Raji (cell line): Measurements from ENCODE around the gene PRMT5.
A peak's percentile ranks its signal among the peaks of the same experiment; 100 is the strongest.

Experiments used
- POLR2A ChIP-seq: IDR thresholded peaks from 2 replicates; pipeline ENCODE4 v1.6.1; 2011; ENCODE audit warnings: low read depth, low read length, control low read depth; ENCODE audit not compliant: insufficient read depth

PRMT5 gene

DNA sequence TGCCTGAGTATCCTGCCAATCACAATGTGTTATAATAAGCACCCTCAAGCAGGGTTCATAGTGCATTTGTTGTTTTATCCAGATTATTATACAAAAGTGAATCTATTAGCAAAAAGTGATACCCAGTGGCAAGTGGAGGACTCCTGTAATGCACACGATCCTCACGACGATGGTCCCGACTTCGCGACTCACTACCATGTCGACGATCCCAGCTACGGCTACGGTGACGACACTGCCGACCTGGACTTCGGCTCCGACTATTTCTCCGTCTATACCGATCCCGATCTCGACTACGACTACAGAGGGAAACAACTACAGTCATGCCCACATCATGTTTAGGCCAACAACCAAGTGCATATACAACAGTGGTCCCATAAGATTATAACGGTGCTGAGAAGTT lies 23.1 kb downstream of the PRMT5 start:
- TF ChIP-seq POLR2A = no peak

DNA sequence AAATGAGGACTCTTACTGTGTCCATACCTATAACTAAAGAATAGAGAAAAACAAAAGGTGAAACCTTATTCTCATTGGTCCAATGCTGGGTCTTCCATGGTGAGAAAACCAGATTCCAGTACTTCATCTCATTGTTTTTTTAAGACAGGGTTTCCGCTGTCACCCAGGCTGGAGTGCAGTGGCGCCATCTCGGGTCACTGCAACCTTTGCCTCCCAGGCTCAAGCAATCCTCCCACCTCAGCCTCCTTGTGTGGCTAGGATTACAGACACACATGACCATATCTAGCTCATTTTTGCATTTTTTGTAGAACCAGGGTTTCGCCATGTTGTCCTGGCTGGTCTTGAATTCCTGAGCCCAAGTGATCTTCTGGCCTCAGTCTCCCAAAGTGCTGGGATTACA lies 23.5 kb downstream of the PRMT5 start:
- TF ChIP-seq POLR2A = no peak

DNA sequence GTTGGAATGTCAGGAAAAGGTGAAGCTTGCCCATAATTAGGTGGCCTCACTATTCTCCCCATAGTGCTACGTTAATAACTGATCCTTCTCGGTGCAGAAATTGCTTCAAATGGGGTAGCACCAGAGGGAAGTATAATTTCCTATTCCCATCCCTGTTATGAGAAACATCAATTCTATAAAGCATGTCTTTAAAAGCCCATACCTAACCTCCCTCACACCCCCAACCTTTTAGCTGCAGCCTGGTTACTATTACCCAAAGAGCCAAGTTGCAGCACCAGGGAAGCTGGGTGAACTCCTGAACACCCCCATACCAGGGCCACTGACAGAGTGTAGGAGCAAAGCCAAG lies 25.5 kb downstream of the PRMT5 start:
- no peak for TF ChIP-seq POLR2A

DNA sequence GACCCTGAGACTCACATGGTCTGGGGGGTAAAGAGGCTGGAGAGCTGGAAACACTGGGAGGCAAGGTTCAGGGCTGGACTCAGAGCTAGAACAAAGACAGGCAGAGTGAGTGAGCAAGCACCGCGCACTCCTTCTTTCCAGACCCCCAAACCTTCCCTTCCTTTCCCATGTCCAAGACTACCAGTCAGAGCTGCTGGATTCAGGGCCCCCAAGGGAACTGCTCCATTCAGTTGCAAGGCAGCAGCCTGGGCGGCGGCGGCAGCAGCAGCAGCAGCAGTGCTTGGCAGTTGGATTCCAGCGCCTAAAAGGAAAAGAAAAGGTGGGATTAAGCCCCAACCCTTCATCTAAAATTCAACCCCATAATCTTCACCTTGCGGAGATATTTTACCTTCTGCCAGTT lies 27.4 kb downstream of the PRMT5 start:
- no peak for TF ChIP-seq POLR2A

DNA sequence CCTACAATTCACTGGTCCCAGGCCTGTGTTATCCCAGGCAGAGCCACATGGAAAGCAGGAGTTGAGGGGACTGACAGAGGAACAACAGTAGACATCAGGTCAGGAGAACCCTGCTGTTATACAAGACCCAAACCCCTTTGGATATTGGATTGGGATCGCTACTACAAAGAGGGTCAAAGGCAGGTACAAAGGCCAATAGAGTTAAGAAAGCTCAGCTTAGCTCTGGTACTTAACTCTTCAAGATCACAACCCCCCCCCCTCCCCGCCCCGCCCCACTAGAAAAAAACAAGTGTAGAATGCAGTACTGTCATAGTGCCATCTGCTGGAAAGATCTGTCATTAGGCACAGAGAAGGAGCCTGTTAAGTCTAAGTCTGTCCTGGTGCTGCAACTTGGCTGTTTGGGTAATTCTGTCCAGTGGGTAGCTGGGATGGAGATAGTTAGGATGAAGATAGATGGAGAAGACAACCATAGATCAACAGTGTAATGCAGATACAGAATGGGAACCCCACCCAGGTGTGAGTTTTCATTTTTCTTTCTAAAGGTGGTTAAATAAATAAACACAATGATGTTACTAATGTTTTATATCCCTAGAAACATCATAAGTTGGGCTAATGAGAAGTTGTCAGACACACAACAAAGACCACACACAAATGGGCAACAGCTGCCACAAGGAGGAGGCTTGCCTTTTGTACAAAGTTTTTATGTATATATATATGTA lies 28.9 kb downstream of the PRMT5 start:
- TF ChIP-seq POLR2A = no peak

DNA sequence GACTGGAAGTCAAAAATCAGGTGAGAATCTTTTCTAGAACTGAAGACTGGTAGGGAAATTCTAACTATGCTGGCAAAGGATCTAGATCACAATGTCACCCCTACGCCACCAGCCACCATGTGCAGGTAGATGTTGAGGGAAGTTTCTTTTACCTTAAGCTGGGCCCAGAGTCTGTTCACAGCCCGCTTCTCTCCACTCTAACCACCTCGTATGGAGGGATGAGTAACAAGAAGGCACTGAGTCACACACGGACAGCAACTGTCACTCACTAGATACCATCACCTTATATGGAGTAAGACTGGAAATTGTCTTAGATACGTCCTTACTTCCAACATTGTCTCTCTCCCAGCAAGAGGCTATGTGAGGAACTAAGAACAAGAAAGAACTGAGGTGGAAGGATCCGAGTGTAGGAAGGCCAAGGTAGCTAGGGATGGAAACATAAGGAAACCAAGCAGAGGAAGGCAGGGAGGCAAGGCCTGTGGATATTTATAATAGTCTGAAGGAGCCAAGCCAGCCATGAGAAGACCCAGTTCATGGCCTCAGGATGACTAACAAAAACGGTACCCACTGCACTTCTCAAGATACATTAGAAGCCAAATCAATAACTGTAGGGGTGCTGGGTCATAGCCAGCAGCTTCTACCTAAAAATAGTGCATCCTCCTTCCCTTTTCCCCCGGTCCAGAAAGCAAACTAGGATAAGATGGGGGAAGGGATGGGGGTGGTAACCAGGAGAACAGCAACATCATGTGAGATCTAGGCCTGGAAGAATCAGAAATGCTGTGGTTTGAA lies 30.7 kb downstream of the PRMT5 start:
- no peak for TF ChIP-seq POLR2A

DNA sequence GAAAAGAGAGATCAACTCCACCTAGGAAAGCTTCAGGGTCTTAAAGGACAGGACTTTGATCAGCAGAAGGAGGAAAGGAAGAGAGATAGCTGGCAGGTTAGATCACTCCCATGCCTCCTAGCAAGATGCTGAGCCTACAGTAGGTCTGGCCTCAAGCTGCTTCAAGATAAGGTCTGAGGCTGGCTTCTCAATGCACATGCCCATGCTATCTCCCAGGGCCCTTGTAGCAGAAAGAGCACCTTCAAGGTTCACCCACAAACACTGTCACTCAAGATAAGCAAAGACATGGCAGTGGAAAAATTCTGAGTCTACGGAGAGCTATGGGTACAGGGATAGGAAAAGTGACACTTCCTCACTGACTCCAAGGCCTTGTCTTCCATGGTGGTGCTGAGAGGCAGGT lies 31.8 kb downstream of the PRMT5 start:
- no peak for TF ChIP-seq POLR2A

DNA sequence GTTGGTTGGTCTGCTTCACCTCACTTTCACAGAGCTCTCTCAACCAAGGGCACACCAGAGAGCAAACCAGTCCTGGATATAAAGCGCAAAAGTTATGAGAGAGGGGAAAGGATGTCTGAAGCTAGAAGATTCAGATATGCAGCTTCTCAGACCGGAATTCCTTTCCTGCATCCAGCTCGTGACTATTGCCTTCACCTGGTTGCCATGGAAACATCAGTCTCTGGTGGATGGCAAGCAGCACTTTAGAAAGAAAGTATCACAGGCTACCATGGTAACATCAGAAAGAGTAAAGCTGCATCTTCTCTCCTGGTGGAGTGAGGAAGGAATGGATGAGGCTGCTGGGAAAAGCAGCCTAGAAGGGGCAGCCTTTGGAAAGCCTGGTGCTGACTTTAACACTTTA lies 32.4 kb downstream of the PRMT5 start:
- TF ChIP-seq POLR2A = no peak

DNA sequence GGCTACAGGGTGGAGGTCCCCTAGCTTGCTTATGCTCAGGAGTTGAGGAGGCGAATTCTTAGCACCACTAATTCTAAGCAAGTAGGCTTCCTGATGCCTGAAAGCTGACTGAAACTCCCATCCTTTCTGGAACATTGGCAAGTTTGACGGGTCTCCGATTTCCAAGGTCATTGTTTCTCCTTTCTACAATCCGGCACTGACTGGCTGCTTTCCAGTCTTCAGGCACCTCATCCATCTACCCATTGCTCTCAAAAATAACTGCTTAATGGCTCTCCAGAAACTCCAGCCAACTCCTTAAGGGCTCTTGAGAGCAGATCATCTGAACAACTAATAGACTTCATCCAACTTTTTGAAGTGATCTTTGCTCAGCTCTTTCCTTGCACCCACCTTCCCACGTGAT lies 32.8 kb downstream of the PRMT5 start:
- no peak for TF ChIP-seq POLR2A

DNA sequence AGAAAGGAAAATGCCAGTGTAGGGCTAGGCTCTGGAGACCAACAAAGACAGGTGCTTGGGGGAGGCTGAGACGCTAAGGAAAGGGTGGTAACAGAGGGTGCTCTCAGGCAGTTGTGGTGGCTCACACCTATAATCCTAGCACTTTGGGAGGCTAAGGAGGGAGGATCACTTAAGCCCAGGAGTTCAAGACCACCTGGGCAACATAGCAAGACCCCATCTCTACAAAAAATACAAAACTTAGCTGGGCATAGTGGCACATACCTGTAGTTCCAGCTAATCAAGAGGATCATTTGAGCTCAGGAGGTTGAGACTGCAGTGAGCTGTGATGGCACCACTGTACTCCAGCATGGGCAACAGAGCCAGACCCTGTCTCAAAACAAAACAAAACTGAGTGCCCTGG lies 33.8 kb downstream of the PRMT5 start:
- no peak for TF ChIP-seq POLR2A

DNA sequence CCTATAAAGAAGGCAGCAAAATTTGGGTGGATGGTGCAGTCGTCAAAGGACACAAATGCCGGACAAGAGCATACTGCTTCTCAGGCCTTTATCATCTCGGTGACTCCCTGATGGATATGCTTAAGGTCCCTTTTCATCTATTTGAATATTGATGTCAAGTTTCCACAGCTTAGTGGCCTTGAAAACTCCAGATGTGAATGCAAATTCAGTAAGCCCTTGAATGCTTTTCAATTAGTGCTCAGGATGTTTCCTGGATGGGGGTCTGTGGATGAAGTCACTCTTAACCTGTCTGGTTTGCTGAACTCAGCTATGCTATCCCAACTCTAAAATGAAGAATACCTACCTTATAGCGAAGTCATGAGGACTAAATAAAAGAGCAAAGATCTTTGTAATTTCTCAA lies 35.5 kb downstream of the PRMT5 start:
- no peak for TF ChIP-seq POLR2A

DNA sequence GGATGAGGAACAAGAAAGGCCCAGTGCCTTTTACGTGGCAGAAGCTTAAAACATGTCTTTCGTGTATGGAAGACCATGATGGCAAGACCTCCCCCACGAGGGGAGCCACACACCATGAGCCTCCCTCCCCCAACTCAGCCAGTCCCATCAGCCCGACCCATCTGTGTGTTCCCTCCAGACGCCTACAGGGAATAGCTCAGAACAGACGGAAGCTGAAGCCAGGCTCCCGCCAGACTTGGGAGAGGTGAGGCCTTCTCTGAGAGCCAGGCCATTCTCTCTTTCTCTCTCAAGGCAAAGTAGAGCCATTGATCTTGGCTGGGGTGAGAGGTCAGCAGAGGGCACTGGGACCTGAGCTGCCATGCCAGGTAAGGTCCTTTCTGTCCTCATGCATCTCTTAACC lies 36.7 kb downstream of the PRMT5 start:
- TF ChIP-seq POLR2A = no peak

DNA sequence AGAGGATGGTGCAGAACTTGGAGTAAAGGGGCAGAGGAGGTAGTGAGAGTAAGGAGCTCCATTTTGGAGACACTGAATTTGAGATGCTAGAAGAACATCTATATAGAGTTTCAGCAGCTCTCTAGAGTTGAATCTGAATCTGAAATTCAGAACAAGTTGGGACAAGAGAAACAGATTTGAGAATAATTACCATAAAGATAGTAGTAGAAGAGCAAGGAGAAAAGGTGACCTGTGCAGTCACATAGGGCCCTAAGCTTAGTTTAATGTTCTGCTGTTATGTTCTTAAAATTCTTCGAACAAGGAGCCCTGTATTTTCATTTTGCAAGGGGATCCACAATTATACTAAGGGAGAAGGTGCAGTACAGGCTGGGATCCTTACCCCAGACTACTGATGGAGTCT lies 38.8 kb downstream of the PRMT5 start:
- TF ChIP-seq POLR2A = no peak

DNA sequence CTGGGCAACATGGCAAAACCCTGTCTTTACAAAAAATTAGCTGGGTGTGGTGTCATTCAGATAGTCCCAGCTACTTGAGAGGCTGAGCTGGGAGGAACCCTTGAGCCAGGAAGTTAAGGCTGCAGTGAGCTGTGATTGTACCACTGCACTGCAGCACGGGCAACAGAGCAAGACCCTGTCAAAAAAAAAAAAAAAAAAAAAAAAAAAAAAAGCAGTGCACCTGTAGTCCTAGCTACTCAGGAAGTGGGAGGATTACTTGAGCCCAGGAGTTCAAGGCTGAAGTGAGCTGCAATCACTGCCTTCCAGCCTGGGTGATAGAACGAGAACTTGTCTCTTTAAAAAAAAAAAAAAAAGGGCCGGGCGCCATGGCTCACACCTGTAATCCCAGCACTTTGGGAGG lies 40.5 kb downstream of the PRMT5 start:
- TF ChIP-seq POLR2A = no peak

DNA sequence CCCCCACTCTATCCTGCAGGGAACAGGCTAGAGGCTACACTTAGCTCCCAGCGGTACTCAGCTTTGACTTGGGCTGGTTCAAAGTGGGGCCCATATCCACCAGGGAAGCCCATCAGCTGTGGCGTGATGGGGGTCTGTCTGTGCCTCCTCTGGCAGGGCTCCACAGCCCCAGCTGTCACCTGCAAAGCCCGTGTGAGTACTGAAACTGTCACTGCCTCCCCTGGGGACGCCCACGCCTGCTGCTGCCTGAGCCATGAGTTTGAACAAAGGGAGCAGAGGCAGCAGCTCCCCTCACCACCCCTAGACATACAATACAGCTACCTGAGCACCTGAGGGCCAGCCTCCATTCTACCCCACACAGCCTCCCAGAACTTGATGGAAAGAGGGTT lies 41.2 kb downstream of the PRMT5 start:
- no peak for TF ChIP-seq POLR2A

DNA sequence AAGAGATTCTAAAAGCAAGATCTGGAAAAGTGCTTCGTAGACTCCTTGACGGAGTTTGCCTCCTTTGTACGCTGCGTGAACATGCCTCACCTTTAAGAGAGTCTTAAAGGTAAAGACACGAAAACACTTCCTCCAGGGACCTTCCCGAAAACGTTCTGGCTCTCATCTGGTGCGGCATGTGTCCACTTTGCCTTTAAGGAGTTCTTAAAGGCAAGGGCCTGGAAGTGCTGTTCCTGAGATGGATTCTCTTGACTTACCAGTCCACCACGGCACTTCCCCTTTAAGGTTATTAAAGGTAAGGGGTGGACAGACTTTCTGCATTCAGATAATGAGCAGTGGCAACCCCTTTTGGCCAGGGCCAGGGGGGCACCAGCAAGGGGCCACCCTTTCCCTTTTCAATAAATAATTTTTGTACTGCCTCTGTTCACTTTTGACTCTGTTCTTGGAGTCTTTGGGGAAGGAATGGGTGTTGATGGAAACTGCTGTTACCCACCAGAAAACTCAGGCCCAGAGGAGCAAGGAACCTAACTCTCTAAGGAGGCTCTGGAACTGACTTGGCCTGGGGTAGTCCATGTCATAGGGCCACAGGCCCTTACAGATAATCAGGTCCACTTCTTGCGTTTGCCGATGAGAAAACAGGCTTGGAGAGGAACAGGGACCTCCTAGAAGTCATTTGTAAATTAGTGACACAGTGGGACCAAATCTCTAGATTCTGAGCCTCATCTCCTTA lies 41.8 kb downstream of the PRMT5 start:
- TF ChIP-seq POLR2A = peak; percentile 21; the same call in 1 of the 2 replicates
